Activated CD8-positive, alpha-beta memory T cell treated with anti-CD3 and anti-CD28 coated beads for 24 hours (primary cell): ENCODE results near the gene MYO1F.
"Not testable (repeated sequence)": the region's sequence is repeated elsewhere in the genome, so short reads cannot be mapped to it uniquely, and the experiment has no call there.

ENCODE experiments used
- DNase-seq: peaks from one replicate; pipeline ENCODE4 v3.0.0-alpha.2; 2020

The MYO1F gene

GRCh38 chr19:8514505-8515009, 62.7 kb downstream of the MYO1F start:
- DNase-seq = not testable (repeated sequence)

- DNase-seq = peak; percentile 100
Measured at GRCh38 chr19:8513687-8514504, 63.3 kb downstream of the MYO1F start, which contains the start of gene ZNF414. Gene ZNF414, minus strand, starts transcription at chr19:8514167. Its CDS starts 121 bp downstream, at chr19:8514046.

- no peak for DNase-seq
Measured at GRCh38 chr19:8513036-8513686, 64.1 kb downstream of the MYO1F start.

GRCh38 chr19:8512115-8512967, 64.9 kb downstream of the MYO1F start:
- no peak for DNase-seq

- no peak for DNase-seq
Measured at GRCh38 chr19:8511573-8512101, 65.6 kb downstream of the MYO1F start.

GRCh38 chr19:8510589-8511115, 66.6 kb downstream of the MYO1F start:
- DNase-seq = no peak

GRCh38 chr19:8506402-8506957, 70.8 kb downstream of the MYO1F start:
- no peak for DNase-seq

- peak; percentile 94 for DNase-seq
Measured at GRCh38 chr19:8505680-8506401, 71.4 kb downstream of the MYO1F start.

GRCh38 chr19:8504919-8505318, 72.3 kb downstream of the MYO1F start:
- no peak for DNase-seq

- DNase-seq = no peak
Measured at GRCh38 chr19:8504171-8504570, 73.1 kb downstream of the MYO1F start.

- no peak for DNase-seq
Measured at GRCh38 chr19:8503510-8503909, 73.7 kb downstream of the MYO1F start.

GRCh38 chr19:8501981-8502380, 75.3 kb downstream of the MYO1F start:
- no peak for DNase-seq

GRCh38 chr19:8501516-8501915, 75.7 kb downstream of the MYO1F start:
- DNase-seq = no peak

- no peak for DNase-seq
Measured at GRCh38 chr19:8500158-8500557, 77.1 kb downstream of the MYO1F start.

- no peak for DNase-seq
Measured at GRCh38 chr19:8499048-8499833, 78.0 kb downstream of the MYO1F start.

GRCh38 chr19:8498295-8498694, 78.9 kb downstream of the MYO1F start:
- DNase-seq = no peak

- DNase-seq = no peak
Measured at GRCh38 chr19:8494158-8494557, 83.1 kb downstream of the MYO1F start.

GRCh38 chr19:8491574-8491973, 85.7 kb downstream of the MYO1F start:
- no peak for DNase-seq

GRCh38 chr19:8490873-8491272, 86.4 kb downstream of the MYO1F start:
- no peak for DNase-seq

- no peak for DNase-seq
Measured at GRCh38 chr19:8490395-8490760, 86.9 kb downstream of the MYO1F start.
